Endothelial cell of umbilical vein (primary cell): ENCODE data around the gene VAC14. TPM values are rescaled to one million over a fixed set of nuclear protein-coding genes. Genes with fewer than 3 reads are reported as not detected.

ENCODE experiments used
- BruUV-seq: library from RNA; stranded (reverse); fragments of 400-500 nt; replicated peaks from 2 replicates; lab custom pipeline; 2021; lab: Mats Ljungman, UMichigan
- CTCF ChIA-PET: fragments of 300-600, 350-600 bp; sonication (Branson Sonifier 250); formaldehyde crosslinking; loops from one replicate; lab custom pipeline; 2021; ENCODE audit warnings: antibody characterized with exemption, inconsistent platforms; lab: Charles Lee
- POLR2A ChIA-PET: fragments of 300-600, 350-600 bp; sonication (Branson Sonifier 250); formaldehyde crosslinking; loops from one replicate; lab custom pipeline; 2021; ENCODE audit warnings: antibody characterized with exemption, inconsistent platforms; lab: Charles Lee
- DNase-seq: peaks from one replicate; pipeline ENCODE4 v3.0.0-alpha.2; 2011; ENCODE audit warnings: low read depth, low spot score
- FAIRE-seq: peaks from 2 replicates; lab custom pipeline; 2011; peaks lifted over from hg19 to GRCh38; lab: Jason Lieb, UNC
- H2AFZ ChIP-seq: 2 replicates; pipeline ENCODE4 v1.6.0; 2012; ENCODE audit warnings: low read depth, low read length, control low read depth, inconsistent platforms
- H3K27ac ChIP-seq: 2 replicates; pipeline ENCODE4 v1.5.1; 2011; ENCODE audit warnings: low read depth, mild to moderate bottlenecking, control low read depth, low read length, moderate library complexity; ENCODE audit not compliant: insufficient read depth
- H3K27me3 ChIP-seq, 2 experiments: 2 replicates each; pipeline versions ENCODE4 v1.6.0 to v1.6.1; 2011; ENCODE audit warnings: low read length in 2 of 2, mixed read lengths in 1 of 2; ENCODE audit not compliant: control insufficient read depth in 2 of 2, insufficient read depth in 2 of 2
- H3K36me3 ChIP-seq, 2 experiments: 2 replicates in 1 of 2; 3 replicates in 1 of 2; pipeline ENCODE4 v1.5.1; 2011; ENCODE audit warnings: low read length in 2 of 2, mild to moderate bottlenecking in 1 of 2, moderate library complexity in 1 of 2; ENCODE audit not compliant: control insufficient read depth in 2 of 2, insufficient read depth in 2 of 2; ENCODE audit errors: extremely low read depth in 1 of 2
- H3K4me1 ChIP-seq: 3 replicates; pipeline ENCODE4 v1.5.1; 2011; ENCODE audit warnings: mild to moderate bottlenecking, low read length; ENCODE audit not compliant: control insufficient read depth, insufficient read depth; ENCODE audit errors: extremely low read depth
- H3K4me2 ChIP-seq: 2 replicates; pipeline ENCODE4 v1.6.1; 2011; ENCODE audit warnings: low read length, control low read depth, mixed read lengths; ENCODE audit not compliant: insufficient read depth
- H3K4me3 ChIP-seq, 3 experiments: fragments of 200-600 bp in 1 of 3; sonication (generic), shearing (Covaris generic) in 1 of 3; replicated peaks in 1 of 3; 2 replicates each; pipeline ENCODE4 v1.5.1; 2011 to 2016; ENCODE audit warnings: control low read depth in 3 of 3, low read length in 3 of 3, mild to moderate bottlenecking in 2 of 3, inconsistent platforms in 1 of 3, low read depth in 1 of 3, moderate library complexity in 1 of 3; ENCODE audit not compliant: insufficient read depth in 1 of 3
- H3K79me2 ChIP-seq: 2 replicates; pipeline ENCODE4 v1.6.0; 2012; ENCODE audit warnings: low read length, inconsistent platforms; ENCODE audit not compliant: control insufficient read depth, insufficient read depth
- H3K9ac ChIP-seq: replicated peaks from 2 replicates; pipeline ENCODE3; 2011; ENCODE audit warnings: low read length, control low read depth; ENCODE audit not compliant: insufficient read depth; ENCODE audit errors: extremely low read depth
- H3K9me1 ChIP-seq: replicated peaks from 3 replicates; pipeline ENCODE4 v1.6.0; 2011; ENCODE audit warnings: mild to moderate bottlenecking, low read length; ENCODE audit not compliant: control insufficient read depth, insufficient read depth; ENCODE audit errors: extremely low read depth
- H3K9me3 ChIP-seq: replicated peaks from 2 replicates; pipeline ENCODE4 v1.5.1; 2012; ENCODE audit warnings: low read length, inconsistent platforms; ENCODE audit not compliant: control insufficient read depth, insufficient read depth
- H4K20me1 ChIP-seq: replicated peaks from 2 replicates; pipeline ENCODE3; 2011; ENCODE audit warnings: mild to moderate bottlenecking, low read length; ENCODE audit not compliant: control insufficient read depth, insufficient read depth; ENCODE audit errors: extremely low read depth
- EZH2 ChIP-seq: IDR thresholded peaks from 2 replicates; pipeline ENCODE4 v1.6.1; 2012; ENCODE audit warnings: borderline replicate concordance, low read depth, mild to moderate bottlenecking, moderate library complexity, low read length, inconsistent platforms; ENCODE audit not compliant: severe bottlenecking
- FOS ChIP-seq: IDR thresholded peaks from 2 replicates; pipeline ENCODE4 v1.6.1; 2011; ENCODE audit warnings: mild to moderate bottlenecking, low read length, moderate library complexity, borderline replicate concordance; ENCODE audit not compliant: insufficient read depth
- GATA2 ChIP-seq: IDR thresholded peaks from 2 replicates; pipeline ENCODE4 v1.7.0; 2011; ENCODE audit warnings: low read depth, mild to moderate bottlenecking, moderate library complexity, mixed read lengths, low read length; ENCODE audit not compliant: insufficient read length, insufficient read depth
- JUN ChIP-seq: IDR thresholded peaks from 2 replicates; pipeline ENCODE4 v1.6.1; 2011; ENCODE audit warnings: borderline replicate concordance, low read depth; ENCODE audit not compliant: insufficient read length, insufficient read depth
- MYC ChIP-seq: IDR thresholded peaks from one replicate; pipeline ENCODE4 v1.6.1; 2011; ENCODE audit warnings: mild to moderate bottlenecking, low read depth, low read length
- POLR2A ChIP-seq: IDR thresholded peaks from 2 replicates; pipeline ENCODE4 v1.6.1; 2012; ENCODE audit warnings: low read depth, mild to moderate bottlenecking, control low read depth, low read length
- POLR2AphosphoS5 ChIP-seq: IDR thresholded peaks from 2 replicates; pipeline ENCODE4 v1.6.1; 2012; ENCODE audit warnings: low read depth, mild to moderate bottlenecking, control low read depth, low read length, moderate library complexity; ENCODE audit not compliant: insufficient read depth
- dilution Hi-C: fragments of 300-500 bp; cut with MboI; formaldehyde crosslinking; loops from one replicate; pipeline ENCODE4 v1.15.0; 2019; ENCODE audit warnings: low sequenced_read_pairs; ENCODE audit not compliant: extremely low pct_ligation_motif_present
- intact Hi-C: fragments of 100-400 bp; cut with micrococcal nuclease; formaldehyde crosslinking; loops from one replicate; pipeline ENCODE4 v1.10.0; 2022
- polyA plus RNA-seq, 4 experiments: library from polyadenylated mRNA; depleted of rRNA in 3 of 4; stranded (reverse) in 3 of 4; unstranded in 1 of 4; fragments of >200 nt; gene quantifications; 2 replicates each; pipeline versions ENCODE4 v1.2.1 to v1.2.3, GENCODE V29; 2011 to 2012; ENCODE audit warnings: missing spikeins in 1 of 4
- total RNA-seq: library from RNA; stranded (reverse); gene quantifications from 2 replicates; pipeline ENCODE4 v1.2.3, GENCODE V29; 2021
- TF ChIP-seq, protein P1 (sequence below), 2 donors: IDR thresholded peaks; 1 replicate in 1 of 2; 2 replicates in 1 of 2; pipeline ENCODE4 v1.5.1; 2011; ENCODE audit warnings: low read length in 2 of 2, mild to moderate bottlenecking in 2 of 2, moderate library complexity in 2 of 2, control low read depth in 1 of 2, inconsistent platforms in 1 of 2, low read depth in 1 of 2; ENCODE audit not compliant: insufficient read depth in 1 of 2; ENCODE audit errors: extremely low read depth in 1 of 2
- TF ChIP-seq, protein P2 (sequence below): IDR thresholded peaks from 2 replicates; pipeline ENCODE4 v1.6.1; 2011; ENCODE audit not compliant: insufficient read depth, insufficient read length

VAC14 gene
- total and polyA plus RNA-seq, 2 donors (not counting 3 experiments of a cell fraction or from before 2014, with no cell fraction given): 37.6 to 57.9 TPM

DNA sequence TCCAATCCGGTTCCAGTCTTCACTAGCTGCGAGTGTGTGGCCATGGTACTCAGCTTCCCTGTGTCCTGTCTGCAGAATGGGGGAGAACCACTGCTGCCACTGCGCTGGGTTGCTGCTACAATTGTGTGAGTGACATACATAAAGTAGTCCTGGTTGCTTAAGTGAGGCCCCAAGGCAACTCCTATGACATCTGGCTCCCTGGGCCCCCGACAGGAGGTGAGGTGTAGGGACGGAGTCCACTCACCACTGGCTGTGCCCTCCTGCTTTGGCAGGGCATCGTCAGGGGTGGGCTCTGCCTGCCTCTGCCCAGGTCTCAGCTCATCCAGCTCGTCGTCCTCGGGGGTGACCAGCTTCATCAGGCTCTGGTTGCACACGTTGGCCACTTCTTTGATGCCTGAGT is 20.4 kb downstream of the VAC14 start:
- Histone ChIP-seq H3K4me2 (no peak overlapping the region), H3K79me2 (no peaks in the 10 kb centered on the region), H3K9me1 (no peaks in the 10 kb centered on the region), H3K36me3 (peaks cover 7 to 53% of the 10 kb centered on the region in 2 experiments), H3K27me3 (no peaks in the 10 kb centered on the region), H4K20me1 (no peaks in the 10 kb centered on the region), H3K4me3 (no peak overlapping the region), H3K9ac (no peak overlapping the region), H3K27ac (no peak overlapping the region), H3K4me1 (no peaks in the 10 kb centered on the region), H3K9me3 (no peaks in the 10 kb centered on the region), H2AFZ (no peak overlapping the region)
- FAIRE-seq (no peak), DNase-seq (no peak)
- dilution Hi-C loops (no loop called here), intact Hi-C loops (no loop called here)
- ChIA-PET POLR2A (no interaction called here), CTCF (interaction anchor here (1.4 kb wide), 1 partner anchor 9 kb away, joined by 5 read pairs; no protein-coding TSS in a partner anchor)
- BruUV-seq: no TSS peak
- no peak for TF ChIP-seq POLR2AphosphoS5

DNA sequence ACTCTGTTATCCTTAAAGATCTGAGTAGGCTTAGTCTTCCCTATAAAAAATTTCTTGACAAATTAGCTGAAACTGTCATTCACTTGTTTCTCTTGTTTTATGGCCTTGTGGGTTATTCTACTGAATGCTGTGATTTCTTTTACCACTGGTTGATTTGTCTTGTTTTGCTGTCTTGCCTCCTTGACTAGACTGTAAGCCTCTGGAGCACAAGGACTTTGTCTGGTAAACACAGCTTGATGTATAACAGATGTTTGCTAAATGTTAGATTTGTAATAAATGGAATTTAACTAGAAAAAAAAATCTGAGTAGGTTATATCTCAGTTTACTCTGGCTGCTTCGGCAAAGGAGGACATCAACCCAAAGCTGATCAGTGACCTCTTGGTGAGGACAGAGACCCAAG is 21.6 kb downstream of the VAC14 start:
- no peaks in the 10 kb centered on the region for H3K79me2 ChIP-seq
- dilution Hi-C loops (no loop called here), intact Hi-C loops (loop anchor here (10.0 kb wide), 1 partner anchor 205 kb away; no protein-coding TSS in a partner anchor)
- H3K4me1 ChIP-seq: no peaks in the 10 kb centered on the region
- H3K9me3 ChIP-seq: no peaks in the 10 kb centered on the region
- H4K20me1 ChIP-seq: no peaks in the 10 kb centered on the region
- peaks cover 5 to 44% of the 10 kb centered on the region in 2 experiments for H3K36me3 ChIP-seq
- H2AFZ ChIP-seq: no peak overlapping the region
- H3K4me3 ChIP-seq: no peak overlapping the region
- POLR2A ChIA-PET: no interaction called here
- H3K4me2 ChIP-seq: no peak overlapping the region
- TF ChIP-seq FOS: no peak
- TF ChIP-seq EZH2: no peak
- no peak for TF ChIP-seq JUN
- no peak for TF ChIP-seq GATA2
- TF ChIP-seq, protein P1, sequence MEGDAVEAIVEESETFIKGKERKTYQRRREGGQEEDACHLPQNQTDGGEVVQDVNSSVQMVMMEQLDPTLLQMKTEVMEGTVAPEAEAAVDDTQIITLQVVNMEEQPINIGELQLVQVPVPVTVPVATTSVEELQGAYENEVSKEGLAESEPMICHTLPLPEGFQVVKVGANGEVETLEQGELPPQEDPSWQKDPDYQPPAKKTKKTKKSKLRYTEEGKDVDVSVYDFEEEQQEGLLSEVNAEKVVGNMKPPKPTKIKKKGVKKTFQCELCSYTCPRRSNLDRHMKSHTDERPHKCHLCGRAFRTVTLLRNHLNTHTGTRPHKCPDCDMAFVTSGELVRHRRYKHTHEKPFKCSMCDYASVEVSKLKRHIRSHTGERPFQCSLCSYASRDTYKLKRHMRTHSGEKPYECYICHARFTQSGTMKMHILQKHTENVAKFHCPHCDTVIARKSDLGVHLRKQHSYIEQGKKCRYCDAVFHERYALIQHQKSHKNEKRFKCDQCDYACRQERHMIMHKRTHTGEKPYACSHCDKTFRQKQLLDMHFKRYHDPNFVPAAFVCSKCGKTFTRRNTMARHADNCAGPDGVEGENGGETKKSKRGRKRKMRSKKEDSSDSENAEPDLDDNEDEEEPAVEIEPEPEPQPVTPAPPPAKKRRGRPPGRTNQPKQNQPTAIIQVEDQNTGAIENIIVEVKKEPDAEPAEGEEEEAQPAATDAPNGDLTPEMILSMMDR (IDR thresholded peaks at IDR 0.05; ENCODE audit: extremely low read depth in 1 of 2, insufficient read depth in 1 of 2, low read depth in 1 of 2, low read length in 2 of 2): no peak
- TF ChIP-seq MYC: no peak
- no peak for TF ChIP-seq POLR2A
- TF ChIP-seq, protein P2, sequence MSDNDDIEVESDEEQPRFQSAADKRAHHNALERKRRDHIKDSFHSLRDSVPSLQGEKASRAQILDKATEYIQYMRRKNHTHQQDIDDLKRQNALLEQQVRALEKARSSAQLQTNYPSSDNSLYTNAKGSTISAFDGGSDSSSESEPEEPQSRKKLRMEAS: no peak
- no peak for TF ChIP-seq POLR2AphosphoS5
- no TSS peak for BruUV-seq
- no peaks in the 10 kb centered on the region for H3K9me1 ChIP-seq
- H3K9ac ChIP-seq: no peak overlapping the region
- DNase-seq (no peak), FAIRE-seq (no peak)
- H3K27ac ChIP-seq: no peak overlapping the region
- H3K27me3 ChIP-seq: no peaks in the 10 kb centered on the region
- CTCF ChIA-PET: interaction anchor here (0.9 to 1.4 kb wide), 2 partner anchors 8 to 125 kb away, joined by 3 to 5 read pairs; no protein-coding TSS in a partner anchor
